Activated gamma-delta T cell treated with anti-CD3 and anti-CD28 coated beads, Interleukin-2, amount 50 U/mL, for 16 hours (primary cell): ENCODE results near the gene CLEC4M.
"Not testable (repeated sequence)": the region's sequence is repeated elsewhere in the genome, so short reads cannot be mapped to it uniquely, and the experiment has no call there.

Source experiments
- DNase-seq: peaks from one replicate; pipeline ENCODE4 v3.0.0-alpha.2; 2020; ENCODE audit warnings: low read depth

Gene CLEC4M

DNA sequence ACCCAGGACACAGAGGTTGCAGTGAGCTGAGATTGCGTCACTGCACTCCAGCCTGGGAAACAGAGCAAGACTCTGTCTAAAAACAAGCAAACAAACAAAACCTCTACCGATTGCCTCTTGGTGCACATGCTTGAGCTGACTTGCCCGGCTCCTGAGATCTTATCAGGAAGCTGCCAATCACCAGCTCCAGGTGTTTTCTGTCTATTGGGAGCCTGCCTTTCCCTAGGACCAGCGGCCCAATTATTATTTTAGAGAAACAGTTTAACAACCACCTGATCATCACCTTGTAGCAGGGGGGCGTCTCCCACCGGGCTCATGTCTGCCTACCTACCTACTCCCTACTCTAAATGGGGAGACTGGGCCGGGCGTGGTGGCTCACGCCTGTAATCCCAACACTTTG is 10.8 kb downstream of the CLEC4M start:
- no peak for DNase-seq

DNA sequence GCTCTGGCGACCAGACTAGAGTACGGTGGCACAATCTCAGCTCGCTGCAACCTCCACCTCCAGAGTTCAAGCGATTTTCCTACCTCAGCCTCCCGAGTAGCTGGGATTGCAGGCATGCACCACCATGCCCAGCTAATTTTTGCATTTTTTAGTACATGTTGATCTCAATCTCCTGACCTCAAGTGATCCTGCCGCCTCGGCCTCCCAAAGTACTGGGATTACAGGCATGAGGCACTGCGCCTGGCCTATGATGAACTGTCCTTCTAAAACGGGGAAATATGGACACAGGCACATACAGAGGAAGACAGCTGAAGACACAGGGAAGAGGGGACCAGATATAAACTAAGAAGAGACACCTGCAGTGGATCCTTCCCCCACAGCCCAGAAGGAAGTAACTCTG is 12.7 kb downstream of the CLEC4M start:
- no peak for DNase-seq

DNA sequence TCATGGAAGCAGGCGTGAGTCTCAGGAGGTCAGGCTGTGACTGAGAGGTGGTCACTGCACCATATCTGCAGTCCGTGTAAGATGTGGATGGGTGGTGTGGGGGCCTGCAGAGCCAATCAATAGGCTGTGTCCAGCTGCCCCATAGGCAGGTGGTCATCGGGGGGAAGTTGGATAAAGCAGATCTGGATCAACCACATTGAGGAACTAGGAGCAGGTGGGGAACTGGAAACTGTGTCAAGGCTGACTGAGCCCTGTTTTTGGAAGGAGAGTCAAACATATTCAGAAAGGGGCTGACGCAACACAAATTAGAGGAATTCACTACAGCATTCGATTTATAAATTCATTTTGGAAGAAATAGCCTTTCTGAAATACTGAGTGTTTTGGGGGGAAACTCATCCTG is 15.0 kb downstream of the CLEC4M start:
- DNase-seq, result no peak

DNA sequence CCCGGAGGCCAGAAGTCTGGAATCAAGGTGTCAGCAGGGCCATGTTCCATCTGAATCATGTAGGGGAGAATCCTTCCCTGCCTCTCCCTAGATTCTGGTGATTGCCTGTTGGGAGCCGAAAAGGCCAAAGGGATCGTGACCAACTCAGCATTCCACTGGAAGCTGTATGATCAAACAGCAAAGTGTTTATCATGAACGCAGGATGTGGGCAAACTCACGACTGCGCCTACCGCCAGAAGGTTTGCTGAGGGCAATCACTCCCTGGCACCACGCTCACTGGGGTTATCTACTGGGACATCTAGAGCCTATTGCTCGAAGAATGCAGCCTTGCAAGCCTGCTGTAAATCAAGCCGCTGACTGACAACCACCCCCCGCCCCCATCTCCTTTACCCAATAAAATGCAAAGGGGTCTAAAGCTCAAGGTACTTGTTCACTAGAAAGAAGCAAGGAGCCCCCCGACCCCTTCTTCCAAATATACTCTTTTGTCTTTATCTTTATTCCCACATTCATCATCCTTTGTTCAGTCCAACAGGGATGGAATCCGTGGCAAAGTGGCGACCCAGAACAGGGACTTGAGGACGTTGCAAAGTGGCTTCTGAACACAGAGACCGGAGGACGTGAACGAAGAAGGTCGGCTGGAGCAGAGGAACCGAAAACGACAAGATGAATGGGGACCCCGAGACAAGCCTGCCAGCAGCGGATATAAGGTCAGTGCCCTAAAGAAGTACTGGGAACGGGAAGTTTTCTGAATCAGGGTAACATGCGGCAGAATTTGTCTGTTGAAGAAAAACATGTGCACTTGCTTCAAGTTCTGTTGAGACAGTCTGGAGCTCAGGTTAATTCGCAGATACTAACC is 16.8 kb downstream of the CLEC4M start:
- DNase-seq, result no peak

DNA sequence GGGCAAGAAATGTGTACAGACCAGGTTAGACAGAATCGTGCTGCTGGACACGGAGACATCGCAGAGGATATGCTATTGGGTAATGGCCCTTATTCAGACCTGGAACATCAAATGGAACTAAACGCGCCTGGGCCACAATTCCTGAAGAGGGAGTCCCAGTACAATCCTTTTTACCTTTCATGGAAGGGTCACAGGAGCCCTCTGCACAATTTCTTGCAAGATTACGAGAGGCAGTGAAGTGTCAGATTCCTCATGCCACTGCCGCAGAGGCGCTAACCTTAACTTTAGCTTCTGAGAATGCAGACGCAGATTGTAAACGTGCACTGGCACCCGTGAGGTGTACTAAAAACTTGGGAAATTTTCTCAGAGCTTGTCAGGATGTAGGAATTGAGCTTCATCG is 18.1 kb downstream of the CLEC4M start:
- no peak for DNase-seq

DNA sequence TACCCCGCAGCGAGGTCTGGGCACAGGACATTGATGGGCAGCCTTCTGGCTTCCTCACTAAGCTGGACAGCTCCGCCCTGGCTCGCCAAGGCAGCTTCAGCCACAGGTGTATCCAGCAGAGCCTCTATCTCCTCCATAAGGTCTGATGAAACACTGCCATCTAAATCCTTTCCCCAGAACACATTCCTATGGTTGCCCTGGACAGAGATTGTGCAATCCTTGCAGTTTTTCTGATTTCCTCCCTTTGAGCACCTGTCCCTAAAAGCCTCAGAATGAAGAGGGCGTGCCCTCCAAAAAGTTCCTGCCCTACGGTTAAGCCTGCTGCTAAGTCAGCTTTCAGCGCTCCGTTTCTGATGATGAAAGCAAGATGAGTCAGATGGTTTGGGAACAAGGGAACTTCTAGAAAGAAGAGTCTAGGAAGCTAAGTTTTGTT is 21.0 kb downstream of the CLEC4M start:
- no peak for DNase-seq

DNA sequence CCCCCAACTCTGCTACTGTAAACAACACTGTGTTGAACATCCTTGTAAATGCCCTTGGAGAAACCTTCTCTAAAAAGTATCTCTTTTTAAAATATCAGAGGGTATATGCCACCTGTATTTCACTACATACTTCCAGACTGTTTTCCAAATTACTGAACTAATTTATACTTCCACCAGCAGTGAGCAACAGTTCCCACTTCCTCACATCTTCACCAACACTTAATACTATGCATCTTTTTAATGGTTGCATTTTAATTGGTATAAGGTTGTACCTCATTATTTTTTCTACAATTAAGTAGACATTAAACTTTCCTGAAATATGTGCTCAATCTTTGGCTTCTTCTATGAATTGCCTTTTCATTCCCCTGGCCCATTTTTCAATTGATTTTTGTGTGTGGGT is 21.8 kb downstream of the CLEC4M start:
- DNase-seq, result no peak

DNA sequence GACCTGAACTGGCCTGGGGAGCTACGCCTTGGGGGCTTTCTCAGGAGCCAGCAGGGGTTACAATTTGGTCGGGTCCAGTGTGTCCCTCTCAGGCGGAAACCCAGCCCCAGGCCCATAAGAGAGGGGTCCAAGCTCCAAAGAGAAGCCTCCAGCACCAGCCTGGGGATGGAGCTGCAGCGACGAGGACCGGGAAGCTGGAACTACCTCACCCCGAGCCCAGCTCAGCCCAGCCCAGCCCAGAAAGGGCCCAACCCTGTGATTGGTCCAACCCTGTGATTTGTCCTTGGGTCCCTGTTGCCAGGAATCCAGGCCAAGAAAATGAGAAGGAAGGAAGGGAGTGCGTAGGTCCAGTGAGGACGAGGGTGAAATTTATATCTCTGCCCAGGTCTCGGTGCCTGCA is 24.1 kb downstream of the CLEC4M start:
- no peak for DNase-seq

DNA sequence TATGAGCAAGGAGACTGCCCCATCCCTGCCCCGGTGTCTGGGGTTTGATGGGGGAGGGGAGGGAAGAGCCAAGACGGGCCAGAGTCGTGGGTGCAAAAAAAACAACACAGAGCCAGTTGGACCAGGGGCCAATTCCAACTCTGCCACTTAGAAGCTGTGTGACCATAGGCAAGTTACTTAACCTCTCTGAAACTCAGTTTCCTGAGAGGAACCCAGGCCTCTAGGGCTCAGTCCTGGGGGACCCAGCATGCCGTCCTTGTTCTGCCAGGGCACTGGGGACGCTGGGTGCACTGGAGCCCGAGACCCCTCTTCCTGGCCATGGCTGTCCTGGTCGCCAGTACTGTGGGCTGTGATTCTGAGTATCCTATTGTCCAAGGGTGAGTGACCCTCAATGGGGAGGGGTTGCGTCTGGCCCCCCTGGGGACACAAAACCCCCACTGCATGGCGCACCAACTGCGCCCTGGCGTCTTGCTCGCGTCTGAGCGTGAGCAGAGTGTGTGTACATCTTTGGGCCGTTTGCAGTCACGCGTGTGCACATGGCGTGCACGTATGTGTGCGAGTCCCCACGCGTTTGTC is 24.6 kb downstream of the CLEC4M start:
- no peak for DNase-seq

DNA sequence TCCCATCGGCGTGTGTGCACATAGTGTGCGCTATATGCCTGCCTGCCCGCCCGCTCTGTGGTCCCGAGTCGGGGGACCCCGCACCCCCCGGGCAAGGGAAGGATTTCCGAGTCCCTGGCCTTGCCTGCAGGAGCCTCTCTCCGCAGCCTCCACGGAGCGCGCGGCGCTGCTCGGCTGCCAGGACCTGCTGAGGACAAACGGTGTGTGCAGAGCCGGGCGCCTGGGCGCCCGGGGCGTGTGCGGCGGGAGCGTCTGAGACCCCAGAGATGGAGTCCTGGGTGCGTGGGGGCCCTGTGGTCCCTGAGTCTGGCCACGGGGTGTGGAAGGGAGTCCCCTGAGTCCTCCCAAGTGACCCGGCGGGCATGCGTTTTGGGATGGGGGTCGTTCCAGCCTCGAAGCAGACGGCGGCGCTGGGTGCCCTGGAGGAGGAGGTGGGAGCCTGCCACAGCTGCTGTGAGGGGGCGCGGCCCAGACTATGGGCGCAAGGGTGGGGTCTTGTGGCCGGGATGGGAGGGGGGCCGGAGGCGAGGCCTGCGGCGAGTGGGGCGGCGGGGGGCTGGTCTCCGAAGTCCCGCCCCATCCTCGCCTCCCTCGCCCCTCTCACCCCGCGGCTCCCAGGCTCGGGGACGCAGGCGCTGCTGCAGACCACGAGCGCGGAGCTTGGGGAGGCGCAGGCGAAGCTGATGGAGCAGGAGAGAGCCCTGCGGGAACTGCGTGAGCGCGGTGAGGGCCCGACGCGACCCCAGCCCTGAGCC is 25.3 kb downstream of the CLEC4M start:
- no peak for DNase-seq

DNA sequence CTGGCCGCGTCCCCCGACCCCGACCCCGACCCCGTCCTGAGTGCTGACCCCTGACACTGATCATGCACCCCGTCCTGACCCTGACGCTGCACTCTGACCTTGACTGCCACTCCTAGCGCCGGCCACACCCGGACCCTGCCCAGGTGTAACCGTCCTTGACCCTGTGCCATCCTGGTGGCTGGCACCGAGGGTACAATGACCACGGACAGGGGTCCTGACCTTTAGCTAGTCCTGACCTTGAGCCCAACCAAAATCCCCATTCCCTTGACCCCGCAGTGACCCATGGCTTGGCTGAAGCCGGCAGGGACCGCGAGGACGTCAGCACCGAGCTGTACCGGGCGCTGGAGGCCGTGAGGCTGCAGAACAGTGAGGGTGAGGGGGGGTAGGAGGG is 25.9 kb downstream of the CLEC4M start:
- no peak for DNase-seq

DNA sequence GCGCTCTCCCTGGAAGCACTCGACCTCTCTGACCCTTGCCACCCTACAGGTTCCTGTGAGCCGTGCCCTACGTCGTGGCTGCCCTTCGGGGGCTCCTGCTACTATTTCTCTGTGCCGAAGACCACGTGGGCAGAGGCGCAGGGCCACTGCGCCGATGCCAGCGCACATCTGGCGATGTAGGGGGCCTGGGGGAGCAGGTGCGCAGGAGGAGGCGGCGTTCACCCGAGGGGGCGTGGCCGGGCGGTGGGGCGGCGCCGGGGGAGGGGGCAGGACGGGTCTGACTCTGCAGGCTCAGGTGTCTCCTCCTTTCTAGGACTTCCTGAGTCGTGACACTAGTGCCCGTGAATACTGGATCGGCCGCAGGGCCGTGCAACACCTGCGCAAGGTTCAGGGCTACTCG is 26.4 kb downstream of the CLEC4M start:
- DNase-seq, result no peak

DNA sequence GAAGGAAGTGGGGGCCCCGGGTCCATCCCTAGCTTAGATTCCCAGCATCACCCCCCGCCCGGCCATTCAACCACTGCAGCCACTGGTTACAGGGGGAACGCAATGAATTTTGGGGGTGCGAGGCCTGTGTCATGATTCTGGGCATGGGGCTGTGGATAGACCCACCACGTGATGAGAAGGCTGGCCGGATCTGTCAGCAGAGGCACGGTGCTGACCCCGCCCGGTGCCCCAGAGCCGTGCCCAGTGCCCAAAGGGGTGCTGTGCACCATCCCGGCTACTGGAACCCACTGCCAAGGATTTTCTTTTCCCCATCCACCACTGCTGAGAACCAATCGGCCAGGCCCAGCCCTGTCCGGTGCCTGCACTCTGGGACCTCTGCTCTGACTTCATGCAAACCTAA is 27.4 kb downstream of the CLEC4M start:
- DNase-seq, result no peak

DNA sequence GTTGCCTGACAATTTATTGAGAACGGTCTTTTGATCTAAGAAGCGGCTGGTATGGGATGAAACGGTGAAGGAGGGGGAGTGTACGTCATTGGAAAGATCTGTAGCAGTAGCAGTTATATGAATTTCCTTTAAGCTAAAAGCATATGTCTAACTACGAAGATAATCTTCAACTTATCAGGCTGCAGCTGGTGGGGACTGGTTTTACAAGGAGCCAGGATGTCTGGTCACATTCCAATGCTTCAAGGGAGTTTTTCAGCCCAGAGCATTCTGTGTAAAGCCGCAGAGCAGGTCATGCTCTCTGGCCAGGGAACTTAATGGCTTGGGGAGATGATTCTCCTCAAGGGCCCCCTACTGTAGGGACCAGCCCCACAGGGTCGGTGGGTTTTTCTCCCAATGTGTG is 29.2 kb downstream of the CLEC4M start:
- DNase-seq, result no peak

DNA sequence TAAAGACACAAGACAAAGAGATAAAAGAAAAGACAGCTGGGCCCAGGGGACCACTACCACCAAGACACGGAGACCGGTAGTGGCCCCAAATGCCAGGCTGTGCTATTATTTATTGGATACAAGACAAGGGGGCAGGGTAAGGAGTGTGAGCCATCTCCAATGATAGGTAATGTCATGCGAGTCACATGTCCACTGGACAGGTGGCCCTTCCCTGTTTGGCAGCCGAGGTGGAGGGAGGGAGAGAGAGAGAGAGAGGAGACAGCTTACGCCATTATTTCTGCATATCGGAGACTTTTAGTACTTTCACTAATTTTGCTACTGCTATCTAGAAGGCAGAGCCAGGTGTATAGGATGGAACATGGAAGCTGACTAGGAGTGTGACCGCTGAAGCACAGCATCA is 29.7 kb downstream of the CLEC4M start:
- DNase-seq, result not testable (repeated sequence)

DNA sequence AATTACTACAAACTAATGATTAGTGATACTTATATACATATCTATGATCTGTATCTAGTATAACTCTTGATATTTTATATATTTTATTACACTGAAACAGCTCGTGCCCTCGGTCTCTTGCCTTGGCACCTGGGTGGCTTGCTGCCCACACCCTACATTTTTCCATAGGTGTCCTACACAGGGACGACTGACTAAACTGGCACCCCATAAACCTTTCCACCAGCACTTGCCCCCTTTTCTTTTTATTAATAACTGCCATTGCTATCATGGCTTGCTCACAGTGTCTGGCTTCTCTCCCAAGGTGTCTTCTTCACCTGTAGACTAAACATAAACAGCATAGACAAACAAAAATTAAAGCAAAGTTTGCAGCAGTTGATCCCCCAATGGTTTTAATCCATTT is 30.4 kb downstream of the CLEC4M start:
- DNase-seq, result no peak

DNA sequence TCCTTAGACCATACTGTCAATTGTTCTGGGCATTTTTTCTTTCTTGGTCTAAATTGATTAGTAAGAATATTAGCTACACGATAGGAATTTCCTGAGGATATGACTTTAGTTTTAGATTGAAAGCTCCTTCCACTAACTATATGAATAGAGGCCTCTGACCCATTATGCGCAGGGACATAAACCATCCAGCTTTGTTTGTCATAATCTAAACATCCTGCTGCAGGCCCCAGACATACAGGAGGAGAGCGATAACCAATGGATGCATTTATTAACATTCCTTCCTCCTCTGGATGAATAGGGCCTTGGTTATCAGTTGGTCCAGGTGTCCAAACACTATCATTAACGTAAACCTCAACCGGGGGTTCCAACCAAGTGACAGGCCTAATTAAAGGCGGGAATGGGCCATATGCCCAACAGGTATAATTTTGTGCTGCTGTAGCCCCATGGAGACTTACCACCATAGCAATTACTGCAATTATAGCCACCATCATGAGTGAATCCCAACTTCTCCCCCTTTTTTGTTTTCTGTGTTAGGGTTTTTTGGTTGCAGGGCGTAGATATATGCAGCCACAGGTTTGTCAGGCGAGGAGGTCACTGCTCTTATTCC is 32.6 kb downstream of the CLEC4M start:
- no peak for DNase-seq

DNA sequence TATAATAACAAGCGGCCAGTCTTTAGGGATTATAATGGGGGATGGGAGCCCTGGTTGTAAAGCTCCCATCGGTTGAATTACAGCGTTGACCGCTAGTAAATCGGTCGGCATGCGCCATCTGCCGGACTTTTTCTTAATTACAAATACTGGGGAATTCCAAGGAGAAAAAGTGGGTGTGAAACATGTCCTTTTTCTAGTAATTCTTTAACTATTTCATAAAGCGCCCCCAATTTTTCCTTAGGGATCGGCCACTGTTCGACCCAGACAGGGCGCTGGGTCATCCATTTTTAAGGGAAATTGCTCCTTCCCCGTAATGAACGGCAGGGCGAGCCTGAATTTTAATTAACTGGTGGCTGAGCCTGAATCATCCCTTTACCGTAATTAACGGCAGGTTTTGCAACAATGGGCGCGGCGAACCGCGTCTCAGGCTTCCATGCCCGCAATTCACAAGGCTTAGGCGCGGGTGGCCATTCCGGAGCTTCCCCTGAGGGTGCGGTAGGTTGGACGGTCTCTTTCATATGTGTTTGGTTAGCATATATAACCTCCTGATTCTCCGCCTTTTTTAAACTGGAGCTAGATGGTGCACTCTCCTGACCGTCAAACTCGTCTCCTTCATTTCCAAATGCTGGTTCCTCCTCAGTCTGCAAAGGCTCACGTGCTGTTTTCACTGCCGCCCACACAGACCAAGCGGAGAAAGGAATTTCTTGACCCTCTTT is 36.8 kb downstream of the CLEC4M start:
- peak; percentile 31 for DNase-seq

DNA sequence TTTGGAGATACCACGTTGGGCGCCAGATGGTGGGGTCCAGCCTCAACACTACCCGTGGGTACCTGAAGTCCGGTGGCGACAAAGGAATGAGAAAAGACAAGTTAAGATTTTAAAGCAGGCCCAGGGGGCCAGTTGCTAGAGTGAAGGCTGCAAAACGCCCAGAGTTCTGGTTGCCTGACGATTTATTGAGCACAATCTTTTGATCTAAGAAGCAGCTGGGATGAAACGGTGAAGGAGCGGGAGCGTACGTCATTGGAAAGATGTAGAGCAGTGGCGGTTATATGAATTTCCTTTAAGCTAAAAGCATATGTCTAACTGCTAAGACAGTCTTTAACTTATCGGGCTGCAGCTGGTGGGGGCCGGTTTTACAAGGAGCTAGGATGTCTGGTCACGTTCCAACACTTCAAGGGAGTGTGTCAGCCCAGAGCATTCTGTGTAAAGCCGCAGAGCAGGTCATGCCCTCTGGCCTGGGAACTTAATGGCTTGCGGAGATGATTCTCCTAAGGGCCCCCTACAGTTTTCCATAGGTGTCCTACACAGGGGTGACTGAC is 38.1 kb downstream of the CLEC4M start:
- no peak for DNase-seq

DNA sequence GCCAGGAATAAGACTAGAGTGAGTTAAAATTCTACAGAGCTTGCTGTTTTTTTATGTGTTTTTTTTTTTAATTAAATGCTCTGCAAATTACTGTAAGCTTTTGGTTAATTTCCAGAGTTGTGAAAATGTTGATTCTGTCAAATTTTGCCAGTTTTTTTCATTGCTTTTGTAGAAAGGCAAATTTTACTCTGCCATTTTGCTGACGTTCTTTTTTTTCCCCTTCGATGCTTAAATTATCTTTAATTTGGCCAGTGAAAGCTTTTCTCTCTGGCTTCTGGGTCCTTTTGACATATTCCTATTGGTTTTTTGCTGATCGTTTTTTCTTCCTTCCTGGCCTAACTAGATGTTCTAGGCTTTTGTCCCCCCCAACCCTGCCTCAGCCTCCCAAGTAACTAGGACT is 43.2 kb downstream of the CLEC4M start:
- DNase-seq, result no peak

DNA sequence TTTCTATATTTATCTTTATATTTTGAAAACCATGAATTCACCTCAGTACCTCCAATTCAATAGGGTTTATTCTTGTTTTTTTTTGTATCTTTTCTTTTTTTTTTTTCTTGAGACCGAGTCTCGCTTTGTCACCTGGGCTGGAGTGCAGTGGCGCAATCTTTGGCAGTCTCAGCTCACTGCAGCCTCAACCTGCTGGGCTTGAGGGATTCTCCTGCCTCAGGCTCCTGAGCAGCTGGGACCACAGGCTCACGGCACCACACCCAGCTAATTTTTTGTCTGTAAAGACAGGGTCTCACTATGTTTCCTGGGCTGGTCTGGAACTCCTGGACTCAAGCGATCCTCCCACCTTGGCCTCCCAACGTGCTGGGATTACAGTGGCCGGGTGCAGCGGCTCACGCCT is 43.8 kb downstream of the CLEC4M start:
- no peak for DNase-seq

DNA sequence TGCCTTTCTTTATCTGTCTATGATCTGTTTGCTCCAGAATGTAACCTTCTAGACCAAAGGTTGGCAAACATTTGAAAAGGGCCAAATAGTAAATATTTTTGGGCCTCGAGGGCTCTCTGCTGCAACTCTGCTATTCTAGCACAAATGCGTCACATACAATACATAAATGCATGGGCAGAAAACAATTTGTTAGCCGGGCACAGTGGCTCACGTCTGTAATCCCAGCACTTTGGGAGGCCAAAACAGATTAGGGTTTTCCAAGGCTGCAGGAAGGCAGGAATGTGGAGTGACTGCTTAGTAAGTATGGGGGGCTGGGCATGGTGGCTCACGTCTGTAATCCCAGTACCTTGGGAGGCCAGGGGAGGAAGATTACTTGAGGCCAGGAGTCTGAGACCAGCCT is 45.1 kb downstream of the CLEC4M start:
- no peak for DNase-seq
